ENCODE results near the gene ARID1B. TPM values are rescaled to one million over a fixed set of nuclear protein-coding genes. Genes with fewer than 3 reads are reported as not detected.

ARID1B gene
- total and polyA plus RNA-seq, 7 donors: 8.4 to 115 (median 69.6) TPM

DNA sequence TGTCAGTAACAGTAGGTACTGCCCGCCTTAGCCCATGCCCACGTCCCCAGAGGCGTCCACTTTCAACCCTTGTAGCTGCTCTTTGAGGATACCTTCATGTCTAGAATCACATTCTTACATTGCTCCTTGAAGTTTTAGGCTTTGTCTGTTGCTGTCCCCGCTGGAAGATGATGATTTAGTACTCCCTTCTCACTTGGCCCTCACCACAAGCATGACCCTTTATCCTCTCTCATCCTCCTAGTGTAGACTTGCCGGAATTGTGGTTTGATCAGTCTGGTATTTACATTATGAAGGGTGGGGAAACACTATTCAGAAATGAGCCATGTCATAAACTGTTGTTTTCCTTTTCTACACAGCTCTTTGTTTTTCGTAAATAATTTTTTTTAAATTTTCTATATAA is 87.4 kb downstream of the ARID1B start:
- no peaks in the 10 kb centered on the region for H3K27me3 ChIP-seq
- TF ChIP-seq POLR2A (IDR thresholded peaks at IDR 0.05): no peak
- no peak overlapping the region for H3K27ac ChIP-seq
- DNase-seq: no peak
- H3K4me1 ChIP-seq: peaks cover 0 to 40% (median 23%) of the 10 kb centered on the region in 4 donors
- no peaks in the 10 kb centered on the region for H3K36me3 ChIP-seq
- intact Hi-C loops (cut with DNase I): loop anchor here (10.0 kb wide), 1 partner anchor 180 kb away; no protein-coding TSS in a partner anchor
- 79 to 91% methylated on average over 6 of the region's 6 CpGs for WGBS, 2 donors
- no peaks in the 10 kb centered on the region for H3K9me3 ChIP-seq
- no peak overlapping the region for H3K4me3 ChIP-seq

DNA sequence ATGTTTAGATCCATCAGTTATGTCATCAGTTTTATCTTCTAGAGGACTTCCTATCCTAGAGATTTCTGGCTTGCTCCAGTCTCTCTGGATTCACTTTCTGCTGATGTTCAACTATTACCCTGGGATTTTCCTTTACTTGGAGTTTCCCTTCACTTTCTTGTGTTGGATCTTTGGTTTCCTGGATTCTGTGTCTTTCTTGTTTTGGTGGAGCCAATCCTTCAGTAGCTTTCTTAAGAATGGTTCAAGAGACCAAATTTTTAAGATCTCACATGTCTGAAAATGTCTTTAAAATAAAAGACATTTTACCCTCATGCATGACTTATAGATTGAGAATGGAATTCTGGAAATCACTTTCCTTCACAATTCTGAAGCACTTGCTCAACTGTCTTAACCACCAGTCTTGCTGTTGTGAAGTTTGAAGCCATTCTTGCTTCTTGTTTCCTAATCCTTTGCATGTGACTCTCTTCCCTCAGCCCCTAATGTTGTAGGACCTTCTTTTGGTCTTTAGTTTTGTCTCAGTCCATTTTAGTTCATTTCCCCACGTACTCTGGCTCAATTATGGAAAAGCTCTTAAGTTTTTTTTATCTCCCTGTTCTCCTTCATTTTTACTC is 87.9 kb downstream of the ARID1B start:
- Histone ChIP-seq H3K27me3 (no peaks in the 10 kb centered on the region), H3K36me3 (no peaks in the 10 kb centered on the region), H3K4me3 (no peak overlapping the region), H3K4me1 (peaks cover 0 to 39% (median 25%) of the 10 kb centered on the region in 4 donors), H3K27ac (no peak overlapping the region), H3K9me3 (no peaks in the 10 kb centered on the region)
- DNase-seq: no peak
- 79 to 92% methylated on average over 1 of the region's 1 CpG for WGBS, 2 donors
- intact Hi-C loops (cut with DNase I): loop anchor here (10.0 kb wide), 1 partner anchor 180 kb away; no protein-coding TSS in a partner anchor
- TF ChIP-seq EP300 (IDR thresholded peaks at IDR 0.05) (no peak), POLR2A (IDR thresholded peaks at IDR 0.05) (no peak), POLR2AphosphoS5 (IDR thresholded peaks at IDR 0.05) (no peak)
- TF ChIP-seq, protein P1, sequence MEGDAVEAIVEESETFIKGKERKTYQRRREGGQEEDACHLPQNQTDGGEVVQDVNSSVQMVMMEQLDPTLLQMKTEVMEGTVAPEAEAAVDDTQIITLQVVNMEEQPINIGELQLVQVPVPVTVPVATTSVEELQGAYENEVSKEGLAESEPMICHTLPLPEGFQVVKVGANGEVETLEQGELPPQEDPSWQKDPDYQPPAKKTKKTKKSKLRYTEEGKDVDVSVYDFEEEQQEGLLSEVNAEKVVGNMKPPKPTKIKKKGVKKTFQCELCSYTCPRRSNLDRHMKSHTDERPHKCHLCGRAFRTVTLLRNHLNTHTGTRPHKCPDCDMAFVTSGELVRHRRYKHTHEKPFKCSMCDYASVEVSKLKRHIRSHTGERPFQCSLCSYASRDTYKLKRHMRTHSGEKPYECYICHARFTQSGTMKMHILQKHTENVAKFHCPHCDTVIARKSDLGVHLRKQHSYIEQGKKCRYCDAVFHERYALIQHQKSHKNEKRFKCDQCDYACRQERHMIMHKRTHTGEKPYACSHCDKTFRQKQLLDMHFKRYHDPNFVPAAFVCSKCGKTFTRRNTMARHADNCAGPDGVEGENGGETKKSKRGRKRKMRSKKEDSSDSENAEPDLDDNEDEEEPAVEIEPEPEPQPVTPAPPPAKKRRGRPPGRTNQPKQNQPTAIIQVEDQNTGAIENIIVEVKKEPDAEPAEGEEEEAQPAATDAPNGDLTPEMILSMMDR (IDR thresholded peaks at IDR 0.05): no peak

DNA sequence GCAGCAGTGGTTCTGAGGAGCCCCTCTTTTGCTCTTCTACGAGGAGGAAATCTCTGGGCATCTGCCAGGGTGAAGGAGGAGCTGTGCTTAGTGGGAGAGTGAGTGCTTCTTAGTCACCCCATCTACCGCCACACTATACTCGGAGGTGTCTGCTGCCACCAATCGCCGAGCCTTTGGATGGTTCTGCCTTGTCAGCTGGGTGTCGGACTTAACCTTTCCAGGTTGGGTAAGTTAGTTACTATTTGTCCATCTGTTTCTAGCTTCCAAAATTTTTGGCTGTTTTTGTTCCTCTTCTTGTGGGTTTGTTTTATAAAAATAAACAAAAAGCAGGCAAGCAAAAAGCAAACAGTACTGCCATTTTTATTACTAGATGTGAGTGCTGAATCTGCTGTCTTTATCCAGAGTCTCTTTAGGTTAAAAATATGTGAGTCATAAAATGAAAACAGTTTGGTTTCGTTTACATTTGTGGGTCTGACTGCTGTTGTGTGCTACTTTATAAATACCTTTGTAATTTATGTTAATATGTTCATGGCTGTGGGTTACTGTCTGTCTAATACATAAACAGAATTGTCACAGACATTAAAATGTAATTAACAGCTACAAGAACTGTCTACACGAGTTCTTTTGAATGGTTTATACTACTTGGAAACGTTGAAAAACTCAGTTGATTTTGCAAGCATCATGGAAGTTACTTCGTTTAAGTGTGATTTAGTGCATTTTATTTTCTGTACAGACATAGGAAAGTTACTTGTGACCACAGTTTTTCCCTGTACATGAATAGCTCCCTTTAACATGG is 89.2 kb downstream of the ARID1B start:
- TF ChIP-seq POLR2AphosphoS5 (IDR thresholded peaks at IDR 0.05): no peak
- no peak for TF ChIP-seq EP300 (IDR thresholded peaks at IDR 0.05)
- TF ChIP-seq, protein P1 (IDR thresholded peaks at IDR 0.05): no peak
- no peak for TF ChIP-seq POLR2A (IDR thresholded peaks at IDR 0.05)
- Histone ChIP-seq H3K27ac (peak overlapping the region in 2 of 4 donors; percentile 31 to 38), H3K27me3 (no peaks in the 10 kb centered on the region), H3K9me3 (no peaks in the 10 kb centered on the region), H3K4me3 (no peak overlapping the region), H3K4me1 (peaks cover 0 to 43% (median 37%) of the 10 kb centered on the region in 4 donors), H3K36me3 (no peaks in the 10 kb centered on the region)
- peak; percentile 58 for DNase-seq
- intact Hi-C loops (cut with DNase I): loop anchor here (10.0 kb wide), 1 partner anchor 182 kb away; no protein-coding TSS in a partner anchor
- WGBS, 2 donors: 63 to 65% methylated on average over 10 of the region's 10 CpGs

DNA sequence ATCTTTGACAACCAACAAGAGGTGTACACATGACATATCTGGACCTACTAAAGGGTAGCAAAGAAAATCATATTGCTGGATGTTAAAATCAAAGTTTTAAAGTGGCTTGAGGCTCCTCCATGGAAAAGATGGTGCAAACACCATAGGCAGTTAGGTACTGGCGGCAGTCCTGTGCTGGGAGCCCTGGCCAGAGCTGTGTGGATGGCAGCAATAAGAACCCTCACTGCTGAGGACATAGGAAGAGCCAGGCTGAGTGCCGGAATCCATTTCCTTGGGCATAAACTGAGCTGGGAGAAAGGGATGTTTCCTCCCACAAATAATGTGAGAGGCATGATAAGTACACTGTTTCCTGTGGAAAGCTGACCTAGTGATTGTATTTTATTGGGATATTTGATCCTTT is 89.9 kb downstream of the ARID1B start:
- TF ChIP-seq POLR2A (IDR thresholded peaks at IDR 0.05) (no peak), POLR2AphosphoS5 (IDR thresholded peaks at IDR 0.05) (no peak), EP300 (IDR thresholded peaks at IDR 0.05) (no peak)
- TF ChIP-seq, protein P1 (IDR thresholded peaks at IDR 0.05): no peak
- H3K4me1 ChIP-seq: peaks cover 0 to 46% (median 40%) of the 10 kb centered on the region in 4 donors
- no peaks in the 10 kb centered on the region for H3K27me3 ChIP-seq
- intact Hi-C loops (cut with DNase I): loop anchor here (10.0 kb wide), 1 partner anchor 182 kb away; no protein-coding TSS in a partner anchor
- 91% methylated on average over 2 of the region's 2 CpGs for WGBS, 2 donors
- H3K9me3 ChIP-seq: no peaks in the 10 kb centered on the region
- H3K36me3 ChIP-seq: no peaks in the 10 kb centered on the region
- H3K27ac ChIP-seq: peak overlapping the region in 1 of 4 donors; percentile 38
- H3K4me3 ChIP-seq: no peak overlapping the region
- no peak for DNase-seq

DNA sequence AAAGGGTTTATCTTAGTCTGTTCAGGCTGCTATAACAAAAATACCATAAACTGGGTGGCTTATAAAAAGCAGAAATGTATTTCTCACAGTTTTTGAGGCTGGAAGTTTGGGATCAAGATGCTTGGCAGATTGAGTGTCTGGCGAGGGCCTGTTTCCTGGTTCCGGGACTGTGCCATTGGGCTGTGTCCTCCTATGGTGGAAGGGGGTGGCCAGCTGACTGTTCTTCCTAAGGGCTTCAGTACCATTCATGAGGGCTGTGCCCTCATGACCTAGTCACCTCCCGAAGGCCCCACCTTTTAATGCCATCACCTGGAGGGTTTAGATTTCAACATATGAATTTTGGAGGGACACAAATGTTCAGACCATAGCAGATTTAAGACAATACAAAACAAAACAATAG is 91.2 kb downstream of the ARID1B start:
- H3K27ac ChIP-seq: no peak overlapping the region
- no peak overlapping the region for H3K4me3 ChIP-seq
- H3K27me3 ChIP-seq: no peaks in the 10 kb centered on the region
- H3K4me1 ChIP-seq: peaks cover 0 to 50% (median 39%) of the 10 kb centered on the region in 4 donors
- intact Hi-C loops (cut with DNase I): loop anchor here (10.0 kb wide), 1 partner anchor 184 kb away; no protein-coding TSS in a partner anchor
- DNase-seq: no peak
- H3K9me3 ChIP-seq: no peaks in the 10 kb centered on the region
- no peak for TF ChIP-seq POLR2AphosphoS5 (IDR thresholded peaks at IDR 0.05)
- TF ChIP-seq, protein P1 (IDR thresholded peaks at IDR 0.05): no peak
- no peak for TF ChIP-seq EP300 (IDR thresholded peaks at IDR 0.05)
- TF ChIP-seq POLR2A (IDR thresholded peaks at IDR 0.05): no peak
- no peaks in the 10 kb centered on the region for H3K36me3 ChIP-seq
- WGBS, 2 donors: 91 to 93% methylated on average over 3 of the region's 3 CpGs
